Adrenal gland (tissue), 12 donors: ENCODE measurements around the gene ZCCHC8. TPM values are rescaled to one million over a fixed set of nuclear protein-coding genes. Genes with fewer than 3 reads are reported as not detected.

ENCODE experiments used
- DNase-seq, 7 donors: peaks; one replicate each; pipeline ENCODE4 v3.0.0-alpha.2; 2019 to 2020
- H3K27ac ChIP-seq, 5 donors: fragments of 200-600 bp; sonication (generic) in 4 of 5; 1 replicate in 3 of 5; 2 replicates in 2 of 5; pipeline versions ENCODE4 v1.5.1 to v1.8.0; 2016 to 2020; ENCODE audit warnings: mild to moderate bottlenecking in 1 of 5
- H3K27me3 ChIP-seq: fragments of 200-600 bp; 2 replicates; pipeline ENCODE4 v1.8.0; 2021
- H3K36me3 ChIP-seq, 2 donors: fragments of 200-600 bp; replicated peaks in 1 of 2; 1 replicate in 1 of 2; 2 replicates in 1 of 2; pipeline versions ENCODE4 v1.5.1 to v1.8.0; 2018 to 2022
- H3K4me1 ChIP-seq, 2 donors: fragments of 200-600 bp; replicated peaks in 1 of 2; 1 replicate in 1 of 2; 2 replicates in 1 of 2; pipeline versions ENCODE4 v1.5.1 to v1.8.0; 2018 to 2021
- H3K4me3 ChIP-seq, 4 donors: fragments of 200-600 bp; sonication (generic) in 3 of 4; one replicate each; pipeline ENCODE4 v1.5.1; 2016 to 2018
- H3K9me3 ChIP-seq, 3 donors: fragments of 200-600 bp; sonication (generic) in 1 of 3; replicated peaks in 1 of 3; 1 replicate in 2 of 3; 2 replicates in 1 of 3; pipeline versions ENCODE4 v1.5.1 to v1.8.0; 2016 to 2021
- CTCF ChIP-seq, 6 experiments: fragments of 450-650 bp in 4 of 6; fragments of 200-600 bp in 2 of 6; sonication (generic) in 1 of 6; IDR thresholded peaks; 1 replicate in 5 of 6; 2 replicates in 1 of 6; pipeline versions ENCODE4 v1.5.1 to v1.8.0; 2016 to 2021; ENCODE audit warnings: antibody characterized with exemption in 6 of 6, mild to moderate bottlenecking in 2 of 6, moderate library complexity in 1 of 6
- POLR2A ChIP-seq, 2 donors: fragments of 450-650 bp; IDR thresholded peaks; one replicate each; pipeline ENCODE4 v1.6.1; 2017; ENCODE audit warnings: antibody characterized with exemption in 2 of 2, mild to moderate bottlenecking in 2 of 2, moderate library complexity in 1 of 2
- WGBS, 4 donors: extraction: QIAGEN DNeasy Blood & Tissue Kit in 2 of 4; methylation state at CpG; one replicate each; pipeline versions ENCODE4 v1.1.5 to v1.1.7; 2013 to 2017; 5-methylcytosine and 5-hydroxymethylcytosine counted together
- intact Hi-C, 2 donors: fragments of 100-400 bp; cut with DNase I; formaldehyde crosslinking; loops; one replicate each; pipeline versions ENCODE4 v1.14.1 to v1.15.0; 2022 to 2023
- polyA plus RNA-seq, 3 donors: library from polyadenylated mRNA; stranded (reverse); fragments of 200-250 nt in 2 of 3; fragments of 350-450 nt in 1 of 3; fragmentation: Illumina TruSeq in 1 of 3; extraction: RNeasy Lipid Tissue Mini Kit (QIAGEN cat#74804) in 1 of 3; gene quantifications; one replicate each; pipeline ENCODE4 v1.2.3, GENCODE V29; 2013 to 2014
- total RNA-seq, 9 donors: library from RNA; depleted of rRNA in 4 of 9; stranded (reverse); fragments of >200 nt in 4 of 9; fragments of 120-200 nt in 1 of 9; fragmentation: NEBNext Ultra II Directional in 1 of 9; extraction: Animal tissue kit (Norgen Biotek cat#: 25700) in 1 of 9; gene quantifications; one replicate each; pipeline versions ENCODE4 v1.1.0 to v1.2.4, GENCODE V29; 2013 to 2023
- donor health status: healthy with polysubstance abuse.
- donor health status: Bipolar disorder and iron deficiency.
- donor health status: DM: yes; HTN: yes; CAD: no.
- donor health status: DM: no; HTN: no; CAD: no.
- donor health status: DM: no; HTN: no; CAD: no.
- donor health status: DM: yes; HTN: yes; CAD: no.

Gene ZCCHC8
- total and polyA plus RNA-seq, 12 donors, result 10.7 to 55.3 (median 19.3) TPM

DNA sequence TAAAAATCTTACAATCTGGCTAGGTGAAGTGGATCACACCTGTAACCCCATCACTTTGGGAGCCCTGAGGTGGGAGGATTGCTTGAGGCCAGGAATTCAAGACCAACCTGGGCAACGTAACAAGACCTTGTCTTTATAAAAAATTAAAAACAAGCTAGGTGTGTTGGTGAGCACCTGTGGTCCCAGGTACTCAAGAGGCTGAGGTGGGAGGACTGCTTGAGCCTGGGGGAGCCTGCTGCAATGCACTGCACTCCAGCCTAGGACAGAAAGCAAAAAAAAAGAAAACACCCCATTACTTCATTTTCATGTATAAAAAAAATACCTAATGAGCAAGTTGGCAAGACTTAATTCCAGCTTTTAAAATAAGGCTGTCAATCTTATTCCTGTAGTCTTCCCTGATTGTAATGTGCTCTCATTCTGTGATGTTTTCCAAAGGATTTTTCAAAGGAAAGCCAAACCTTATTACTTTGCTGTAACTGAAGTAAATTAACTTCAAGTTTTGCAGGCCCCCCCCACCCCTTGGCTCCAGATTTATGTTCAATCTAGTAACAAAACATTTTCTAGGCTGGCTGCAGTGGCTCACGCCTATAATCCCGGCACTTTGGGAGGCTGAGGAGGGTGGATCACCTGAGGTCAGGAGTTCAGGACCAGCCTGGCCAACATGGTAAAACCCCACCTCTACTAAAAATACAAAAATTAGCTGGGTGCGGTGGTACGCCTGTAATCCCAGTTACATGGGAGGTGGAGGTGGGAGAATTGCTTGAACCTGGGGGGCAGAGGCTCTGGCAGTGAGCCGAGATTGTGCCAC is 3.3 kb upstream of the ZCCHC8 start:
- no peak for TF ChIP-seq POLR2A (IDR thresholded peaks at IDR 0.05)
- no peak for TF ChIP-seq CTCF (IDR thresholded peaks at IDR 0.05)
- Histone ChIP-seq H3K27ac (no peak overlapping the region), H3K36me3 (peaks cover 0 to 63% of the 10 kb centered on the region in 2 donors), H3K27me3 (no peaks in the 10 kb centered on the region), H3K4me3 (no peak overlapping the region), H3K4me1 (peaks cover 11 to 14% of the 10 kb centered on the region in 2 donors), H3K9me3 (no peaks in the 10 kb centered on the region)
- intact Hi-C loops, result no loop called here
- WGBS, 4 donors, result 74 to 80% (median 78%) methylated on average over 6 of the region's 6 CpGs
- no peak for DNase-seq

- no peaks in the 10 kb centered on the region for H3K27me3 ChIP-seq
- intact Hi-C loops, result no loop called here
- no peak overlapping the region for H3K27ac ChIP-seq
- 72 to 80% (median 77%) methylated on average over 3 of the region's 3 CpGs for WGBS, 4 donors
- no peak for TF ChIP-seq POLR2A (IDR thresholded peaks at IDR 0.05)
- no peak for TF ChIP-seq CTCF (IDR thresholded peaks at IDR 0.05)
- H3K9me3 ChIP-seq, result no peaks in the 10 kb centered on the region
- no peak overlapping the region for H3K4me3 ChIP-seq
- H3K36me3 ChIP-seq, result peaks cover 0 to 55% of the 10 kb centered on the region in 2 donors
- H3K4me1 ChIP-seq, result peaks cover 15 to 22% of the 10 kb centered on the region in 2 donors
- DNase-seq, result no peak
Observed at GRCh38 chr12:122503147-122503751, 2.5 kb upstream of the ZCCHC8 start.

DNA sequence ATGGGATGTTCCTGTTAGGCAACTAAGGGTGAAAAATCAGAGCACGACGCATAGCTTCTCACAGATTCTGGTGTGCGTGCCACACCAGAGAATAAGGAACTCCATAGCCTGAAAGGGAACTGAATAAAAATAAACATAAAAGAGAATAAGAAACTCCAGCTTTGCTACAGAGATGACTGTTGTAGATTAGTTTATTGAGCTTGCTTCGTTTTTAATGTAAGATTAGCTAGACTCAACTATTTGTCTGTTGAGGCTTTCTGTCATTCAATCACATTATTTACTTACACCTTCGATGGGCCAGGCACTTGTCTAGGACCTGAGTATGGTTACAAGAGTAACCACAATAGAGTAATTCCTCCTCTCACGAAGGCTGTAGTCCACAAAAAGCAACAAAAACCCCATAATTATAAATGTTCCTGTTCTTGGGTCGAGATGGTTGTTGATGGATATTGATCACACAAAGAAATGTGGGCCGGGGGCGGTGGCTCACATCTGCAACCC is 807 bp upstream of the ZCCHC8 start:
- 75 to 81% (median 79%) methylated on average over 9 of the region's 9 CpGs for WGBS, 4 donors

More for the DNA sequence above, 807 bp upstream of the ZCCHC8 start:
- TF ChIP-seq CTCF (IDR thresholded peaks at IDR 0.05) (no peak), POLR2A (IDR thresholded peaks at IDR 0.05) (no peak)
- Histone ChIP-seq H3K36me3 (peaks cover 0 to 38% of the 10 kb centered on the region in 2 donors), H3K4me1 (peaks cover 15 to 30% of the 10 kb centered on the region in 2 donors), H3K27ac (peak overlapping the region; percentile 29 to 97 (median 39)), H3K27me3 (no peaks in the 10 kb centered on the region), H3K4me3 (peak overlapping the region in 1 of 4 donors; percentile 82), H3K9me3 (no peaks in the 10 kb centered on the region)
- DNase-seq, result no peak
- intact Hi-C loops, result no loop called here
